Islet precursor cell (in vitro differentiated cells): Measurements from ENCODE around the gene NUP62.

Experiments used
- DNase-seq: peaks from one replicate; pipeline ENCODE4 v3.0.0-alpha.2; 2018

Gene NUP62

DNA sequence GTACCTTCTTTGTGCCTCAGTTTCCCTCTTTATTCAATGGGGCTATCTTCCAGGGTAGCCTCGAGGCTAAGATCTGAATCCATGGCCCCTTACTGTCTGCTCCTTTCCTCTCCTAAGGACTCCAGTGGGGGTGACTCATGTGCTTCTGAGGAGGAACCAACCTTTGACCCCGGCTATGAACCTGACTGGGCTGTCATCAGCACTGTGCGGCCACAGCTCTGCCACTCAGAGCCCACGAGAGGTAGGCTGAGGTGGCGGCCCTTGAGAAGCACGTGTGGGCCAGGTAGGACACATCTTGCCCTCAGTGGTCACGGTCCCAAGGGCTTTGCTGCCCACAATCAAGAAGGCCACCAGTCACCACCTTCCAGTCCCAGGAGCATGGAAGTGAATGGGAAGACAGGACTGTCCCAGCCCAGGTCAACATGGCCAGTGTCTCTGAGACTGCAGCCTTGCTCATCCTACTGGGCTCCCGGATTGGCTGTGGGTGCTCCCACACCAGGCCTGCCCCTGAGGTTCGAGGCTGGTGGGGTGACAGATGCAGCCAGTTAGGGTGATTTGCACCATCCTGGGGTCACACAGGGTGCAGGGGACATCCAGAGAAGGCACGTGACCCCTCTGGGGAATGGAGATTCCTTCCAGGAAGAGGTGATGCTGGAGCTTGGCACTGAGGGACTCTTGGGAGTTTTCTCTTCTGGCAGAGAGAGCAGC is 49.0 kb downstream of the NUP62 start:
- DNase-seq = no peak

DNA sequence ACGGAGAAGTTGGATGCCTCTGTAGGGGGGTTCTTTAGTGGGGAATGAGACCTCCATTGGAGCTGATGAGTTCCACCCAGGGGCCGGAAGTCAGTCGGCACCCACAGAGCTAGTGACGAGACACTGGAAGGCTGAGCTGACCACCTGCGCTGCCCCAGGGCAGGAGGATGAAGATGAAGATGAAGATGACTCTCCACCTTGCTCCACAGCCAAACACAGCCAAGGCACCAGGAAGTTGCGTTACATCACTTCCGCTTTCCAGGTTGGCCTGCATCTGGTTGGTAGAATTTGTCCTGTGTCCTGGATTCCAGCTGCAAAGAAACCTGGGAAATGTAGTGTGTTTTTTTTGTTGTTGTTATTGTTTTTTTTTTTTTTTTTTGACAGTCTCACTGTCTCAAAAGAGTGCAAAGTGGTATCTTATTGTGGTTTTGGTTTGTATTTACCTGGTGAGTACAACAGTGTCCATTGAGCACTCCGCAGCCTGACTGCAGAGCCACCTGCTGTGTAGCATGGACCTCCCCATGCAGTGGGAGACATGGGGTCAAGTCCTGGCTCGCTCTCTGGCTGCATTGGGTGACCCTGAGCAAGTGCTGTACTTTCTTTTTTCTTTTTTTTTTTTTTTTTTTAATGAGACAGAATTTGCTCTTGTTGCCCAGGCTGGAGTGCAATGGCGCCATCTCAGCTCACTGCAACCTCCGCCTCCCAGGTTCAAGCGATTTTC is 49.9 kb downstream of the NUP62 start:
- DNase-seq = no peak

DNA sequence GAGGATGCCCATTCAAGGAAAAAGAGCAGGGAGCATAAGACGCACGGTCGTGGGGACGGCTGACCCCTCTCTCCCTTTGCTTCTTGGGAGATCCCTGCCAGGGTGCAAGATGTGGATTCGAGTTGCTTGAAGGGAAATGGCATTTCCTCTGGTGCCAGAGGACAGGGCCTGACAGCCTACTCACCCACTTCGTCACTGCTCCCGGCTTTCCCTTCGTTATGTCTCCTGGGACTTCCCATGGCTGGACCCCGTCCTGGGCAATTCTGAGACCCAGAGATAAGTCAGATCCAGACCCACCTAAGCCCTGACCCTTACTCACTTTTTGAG is 50.6 kb downstream of the NUP62 start:
- DNase-seq = no peak

DNA sequence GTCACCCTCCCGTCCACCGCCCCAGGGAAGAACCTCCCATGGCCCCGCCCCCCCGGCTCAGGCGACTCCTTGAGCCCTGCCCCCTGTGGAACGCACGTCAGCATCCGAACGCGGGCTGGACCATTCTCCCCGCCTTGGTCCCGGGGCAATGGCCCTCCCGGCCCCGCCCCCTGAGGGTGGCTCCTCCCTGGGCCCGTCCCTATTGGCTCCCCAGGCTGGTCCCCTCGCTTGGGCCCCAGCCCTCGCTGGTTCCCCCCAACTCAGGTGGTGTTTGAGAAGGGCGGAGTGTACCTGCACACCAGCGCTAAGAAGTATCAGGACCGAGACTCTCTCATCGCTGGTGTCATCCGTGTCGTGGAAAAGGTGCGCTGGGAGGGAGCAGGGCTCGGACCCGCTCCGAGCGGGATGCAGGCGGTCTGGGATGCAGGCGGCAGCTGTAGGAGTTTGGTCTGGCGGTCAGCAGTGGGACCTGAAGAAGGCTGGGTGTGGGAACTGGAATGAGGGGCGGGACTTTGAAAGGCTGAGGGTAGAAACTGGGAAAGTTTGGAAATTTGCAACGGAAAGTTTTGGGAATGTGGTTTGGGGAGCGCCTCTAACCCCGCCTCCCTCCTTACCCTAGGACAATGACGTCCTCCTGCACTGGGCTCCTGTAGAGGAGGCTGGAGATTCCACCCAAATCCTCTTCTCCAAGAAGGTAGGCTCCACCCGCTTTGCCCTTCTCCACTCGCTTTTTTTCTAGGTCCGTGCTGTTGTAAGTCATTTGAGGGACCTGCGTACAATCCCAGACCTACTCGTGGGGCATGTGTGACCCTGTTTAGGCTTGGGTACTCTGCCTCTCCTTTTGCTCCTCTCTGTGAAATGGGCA is 51.2 kb downstream of the NUP62 start:
- DNase-seq = peak; percentile 99

DNA sequence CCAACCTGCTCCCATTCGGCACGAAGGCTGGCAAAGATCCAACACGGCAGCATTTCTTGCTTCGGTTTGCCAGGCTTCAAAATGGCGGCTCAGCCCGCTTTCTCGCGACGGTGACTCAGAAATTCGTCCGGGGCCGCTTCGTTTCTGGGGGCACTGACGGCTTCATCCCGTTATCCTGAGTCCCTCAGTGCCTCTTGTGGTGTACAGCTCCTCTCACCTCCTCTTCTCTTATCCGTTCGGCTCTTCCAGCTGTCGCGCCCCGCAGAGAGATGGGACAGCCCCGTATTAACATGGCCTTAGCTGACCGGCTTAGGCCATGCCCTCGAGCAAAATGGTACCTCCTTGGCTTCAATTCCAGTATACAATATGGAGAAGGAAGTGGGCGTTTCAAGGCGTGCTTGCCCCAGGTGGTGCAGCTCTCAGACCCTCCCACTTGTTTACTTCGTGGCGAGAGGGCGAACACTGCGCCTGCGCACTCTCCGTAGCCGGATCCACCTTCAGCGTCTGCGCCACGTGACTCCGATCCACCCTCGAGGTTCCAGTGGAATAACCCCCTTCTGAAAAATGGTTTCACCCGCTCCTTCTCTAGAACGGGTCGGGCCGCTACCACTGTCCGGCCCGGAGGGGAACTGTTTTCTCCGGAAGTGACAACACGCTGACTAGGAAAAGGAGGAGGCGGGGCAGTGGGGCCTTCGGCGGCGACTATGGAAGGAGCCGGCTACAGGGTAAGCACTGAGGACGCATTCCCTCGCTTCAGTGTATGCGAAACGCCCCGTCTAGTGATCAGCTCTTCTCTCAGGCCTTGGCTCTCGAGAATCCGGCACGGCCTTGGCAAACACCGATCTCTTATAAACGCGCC is 52.1 kb downstream of the NUP62 start, which contains the start of the genes AKT1S1 and TBC1D17:
Gene AKT1S1 (minus strand): TSS at position 336 of the 859 bp plus-strand sequence. CDS start 4,060 bp downstream, outside the sequence.
Gene TBC1D17 (plus strand): TSS at position 683 of the 859 bp plus-strand sequence. CDS start 22 bp downstream, at position 705.
- peak; percentile 100 for DNase-seq

DNA sequence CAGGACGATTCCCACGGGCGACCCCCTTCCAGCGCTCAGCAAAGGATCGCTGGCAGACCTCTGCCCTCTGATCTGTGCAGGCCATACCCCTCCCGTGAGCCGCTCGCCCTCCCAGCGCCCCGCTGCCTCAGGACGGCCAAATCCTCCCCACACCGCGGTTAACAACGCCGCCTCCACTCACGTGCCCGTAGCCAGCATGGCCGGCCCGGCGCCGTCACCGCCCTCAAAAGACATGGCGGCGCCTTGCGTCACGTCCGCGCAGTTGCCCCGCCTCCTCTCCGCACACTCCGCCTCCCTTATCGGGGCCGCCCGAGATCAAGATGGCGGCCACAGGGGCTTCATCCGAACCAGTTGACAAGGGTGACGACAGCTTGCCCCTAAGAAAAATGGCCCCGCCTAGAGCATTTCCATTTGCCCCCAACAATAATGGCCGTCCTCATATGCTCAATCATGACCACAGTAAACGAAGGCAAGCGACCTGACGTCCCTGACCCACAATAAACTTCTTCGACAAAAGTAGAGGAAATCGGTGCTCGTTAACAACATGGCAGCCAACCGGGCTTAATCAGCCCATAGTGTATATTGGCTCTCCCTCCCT is 52.8 kb downstream of the NUP62 start:
- peak; percentile 99 for DNase-seq

DNA sequence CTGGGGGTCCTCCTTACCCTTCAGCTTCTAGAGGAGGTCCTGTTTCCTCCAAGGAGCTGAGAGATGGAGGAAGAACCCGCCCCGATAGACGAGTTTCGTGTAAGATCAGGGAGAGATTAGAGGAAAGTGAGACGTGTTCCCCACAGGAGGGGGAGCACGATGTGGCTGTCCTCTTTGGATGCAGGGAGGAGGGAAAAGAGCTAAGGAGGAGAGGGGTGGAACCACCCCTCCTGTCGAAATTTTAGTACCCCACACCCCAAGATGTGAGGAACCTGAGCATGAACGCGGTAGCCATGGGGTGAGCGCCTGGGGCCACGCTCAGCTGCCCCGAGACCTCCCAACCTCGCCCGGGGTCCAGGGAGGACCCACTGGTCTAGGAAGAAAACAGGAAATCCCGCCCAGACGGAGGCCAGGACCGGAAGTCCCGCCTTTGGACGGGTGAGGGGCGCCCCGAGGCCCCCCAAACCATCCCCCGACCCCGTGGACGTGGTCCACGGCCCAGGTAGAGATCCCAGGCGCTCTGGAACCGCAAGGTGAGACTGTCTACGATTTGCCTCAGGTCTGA is 53.4 kb downstream of the NUP62 start:
- no peak for DNase-seq

DNA sequence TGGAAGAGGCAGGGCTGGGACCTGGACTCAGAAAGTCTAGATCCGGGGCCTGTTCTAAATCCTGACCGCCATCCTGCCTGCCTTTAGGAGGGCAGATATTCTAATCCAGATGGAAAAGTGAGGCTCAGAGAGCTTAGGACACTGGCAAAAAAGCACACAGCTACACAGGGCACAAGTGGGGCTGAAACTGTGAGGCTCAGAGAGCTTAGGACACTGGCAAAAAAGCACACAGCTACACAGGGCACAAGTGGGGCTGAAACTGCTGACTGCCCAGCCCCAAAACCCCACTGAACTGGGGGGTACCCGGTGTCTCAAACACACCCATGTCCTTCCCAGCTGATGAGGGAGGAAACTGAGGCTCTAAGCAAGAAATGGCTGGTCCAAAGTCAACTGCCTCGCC is 54.1 kb downstream of the NUP62 start:
- no peak for DNase-seq

DNA sequence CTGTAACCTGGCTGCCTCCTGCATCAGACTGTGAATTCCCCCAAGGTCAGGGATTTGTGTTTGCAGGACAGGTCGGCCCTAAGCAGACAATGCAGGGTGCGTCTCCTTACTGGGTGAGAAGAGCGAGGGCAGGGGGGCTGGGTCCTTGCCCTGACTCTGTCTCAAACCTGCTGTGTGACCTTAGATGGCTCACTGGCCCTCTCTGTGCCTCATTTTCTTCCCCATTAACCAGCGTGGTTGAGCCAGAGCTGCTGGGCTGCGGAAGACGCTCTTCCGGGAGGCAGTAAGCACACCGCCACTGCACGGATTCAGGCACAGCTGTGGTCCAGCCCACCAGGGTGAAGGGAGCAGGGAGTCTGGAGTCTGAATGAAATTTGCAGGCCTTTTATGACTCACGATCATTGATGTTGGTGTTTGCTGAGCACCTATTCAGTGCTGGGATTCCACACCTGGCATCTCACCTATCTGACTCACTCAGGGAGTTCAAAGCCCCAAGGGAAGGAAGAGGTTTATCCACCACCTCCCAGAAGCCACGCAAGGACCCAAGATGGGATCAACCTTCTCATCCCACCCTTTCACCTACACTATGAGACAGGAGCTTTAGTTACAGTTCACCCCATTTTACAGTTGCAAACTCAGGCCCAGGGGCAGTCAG is 54.7 kb downstream of the NUP62 start:
- DNase-seq = no peak

DNA sequence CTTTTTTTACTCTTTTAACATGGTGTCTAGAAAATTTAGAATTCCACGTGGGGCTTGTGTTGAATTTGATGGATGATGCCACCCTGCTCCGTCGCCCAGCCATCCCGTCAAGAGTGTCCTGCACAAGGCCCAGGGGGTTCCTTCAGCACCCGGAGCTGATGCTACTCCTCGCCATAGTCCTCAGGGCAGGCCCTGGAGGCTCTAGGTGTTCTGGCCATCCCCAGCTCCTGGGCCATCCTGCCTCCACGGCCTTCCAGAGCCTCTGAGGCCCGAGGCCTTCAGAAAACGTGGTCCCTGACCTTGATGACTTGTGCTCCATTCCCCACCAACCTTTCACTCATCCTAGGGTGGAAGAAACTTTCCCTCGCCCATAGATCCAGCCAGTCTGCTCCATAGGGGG is 55.5 kb downstream of the NUP62 start:
- DNase-seq = no peak

DNA sequence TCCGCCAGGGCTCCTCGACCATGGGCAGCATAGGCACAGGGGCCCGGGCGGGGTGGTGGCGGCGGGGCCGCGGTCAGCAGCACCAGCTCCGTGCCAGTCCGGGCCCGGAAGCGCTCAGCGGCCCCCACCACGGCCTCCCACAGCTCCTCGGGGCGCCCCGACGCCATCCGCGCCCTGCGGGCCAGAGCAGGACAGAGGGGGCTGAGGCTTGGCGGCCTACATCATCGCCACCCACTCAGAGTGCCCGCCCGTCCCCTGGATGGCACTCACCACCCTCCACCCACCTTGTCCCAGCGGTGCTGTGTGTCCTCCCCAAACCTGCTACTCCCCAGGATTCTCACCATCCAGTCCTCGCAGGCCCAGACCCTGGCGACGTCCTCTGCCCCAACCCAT is 56.2 kb downstream of the NUP62 start:
- no peak for DNase-seq

DNA sequence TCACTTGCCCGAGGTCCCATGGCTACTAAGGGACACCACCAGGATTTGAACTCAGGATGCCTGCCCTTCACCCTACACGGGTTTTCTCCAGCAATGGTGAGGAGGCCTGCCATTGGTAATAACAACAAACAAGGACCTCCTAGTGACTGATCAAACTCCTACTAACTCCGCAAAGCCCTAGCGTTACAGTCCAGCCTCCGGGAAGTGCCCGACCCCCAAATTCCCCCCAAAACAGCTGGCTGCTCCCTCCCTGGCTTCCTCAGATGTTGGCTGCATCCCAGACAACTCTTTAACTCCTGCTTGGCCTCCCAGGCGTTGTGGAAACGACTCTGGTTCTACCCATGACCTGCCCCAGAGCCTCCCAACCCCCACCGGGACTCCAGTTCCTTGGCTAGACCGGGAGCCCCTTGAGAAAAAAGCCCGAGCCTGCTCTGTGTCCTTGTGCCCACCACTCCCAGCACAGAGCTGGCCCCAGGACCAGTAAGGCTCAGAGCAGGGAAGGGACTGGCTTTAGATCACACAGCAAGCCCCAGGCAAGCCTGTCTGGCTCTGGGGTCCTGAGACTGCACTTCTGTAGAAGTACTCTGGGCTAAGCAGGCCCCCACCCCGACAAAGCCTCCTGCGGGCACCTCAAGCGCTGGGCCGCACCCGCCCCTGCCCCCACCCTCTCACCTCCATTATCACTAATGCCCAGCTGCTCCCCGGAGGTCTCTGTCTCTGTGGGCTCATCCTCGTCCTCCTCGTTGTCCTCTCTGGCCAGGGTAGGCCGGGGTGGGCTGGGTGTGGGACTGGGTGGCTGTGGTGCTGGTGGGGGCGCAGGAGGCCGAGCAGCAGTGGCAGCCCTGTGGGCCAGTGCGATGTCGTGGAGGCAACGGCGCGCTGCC is 56.8 kb downstream of the NUP62 start:
- DNase-seq = no peak

DNA sequence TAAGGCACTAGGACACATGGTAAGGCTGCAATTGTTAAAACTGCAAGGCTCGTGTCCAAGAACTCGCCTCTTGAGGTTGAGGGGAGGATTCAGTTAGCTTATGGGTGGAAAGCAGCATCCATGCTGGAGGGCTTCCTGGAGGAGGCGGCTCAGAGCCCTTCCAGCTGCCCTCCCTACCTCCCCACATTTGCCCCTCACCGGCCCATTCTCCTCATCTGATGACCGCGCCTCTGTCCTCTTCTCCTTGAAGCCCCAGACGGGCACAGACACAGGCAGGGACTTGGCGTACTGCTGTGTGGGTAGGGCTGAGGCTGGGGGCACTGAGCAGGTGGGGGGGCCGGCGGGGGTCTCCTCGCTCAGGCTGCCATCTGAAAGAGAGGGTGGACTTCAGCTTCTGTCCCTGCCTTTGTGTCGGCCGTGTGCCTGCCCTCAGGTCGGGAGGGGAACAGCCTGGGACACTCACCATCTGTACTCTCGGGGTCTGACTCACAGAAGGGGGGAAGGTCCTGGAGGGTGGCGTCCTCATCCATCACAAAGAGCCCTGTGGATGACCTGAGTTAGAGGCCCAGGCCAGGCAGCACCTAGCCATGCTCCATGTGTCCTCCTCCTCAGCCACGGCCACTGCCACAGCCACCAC is 57.8 kb downstream of the NUP62 start:
- DNase-seq = no peak

DNA sequence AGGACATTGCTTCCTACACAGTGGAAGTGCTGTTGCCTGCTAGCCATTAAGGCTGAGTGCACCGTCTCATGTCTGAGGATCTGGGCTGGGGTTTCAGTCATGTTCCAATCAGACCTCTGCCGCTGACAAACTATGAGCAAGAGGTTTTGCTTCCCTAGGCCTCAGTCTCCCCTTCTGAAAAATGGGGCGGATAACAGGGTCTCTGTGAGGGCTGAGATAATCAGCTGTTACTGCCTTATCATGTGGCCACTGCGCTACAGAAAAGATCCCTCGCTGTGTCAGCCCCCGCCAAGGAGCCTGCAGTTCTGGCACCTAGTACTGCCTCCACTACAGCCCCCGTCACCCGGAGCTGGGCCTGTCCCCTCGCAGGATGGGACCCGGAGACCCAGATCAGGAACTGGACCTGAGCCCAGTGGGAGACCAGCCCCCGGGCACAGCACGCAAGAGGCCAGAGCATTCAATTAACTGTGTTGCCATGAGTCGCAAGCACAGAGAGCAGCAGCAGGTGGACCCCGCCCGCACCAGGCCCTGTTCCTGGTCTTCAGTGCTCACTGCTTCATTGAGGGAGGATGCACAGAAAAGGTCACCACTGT is 58.9 kb downstream of the NUP62 start:
- no peak for DNase-seq

DNA sequence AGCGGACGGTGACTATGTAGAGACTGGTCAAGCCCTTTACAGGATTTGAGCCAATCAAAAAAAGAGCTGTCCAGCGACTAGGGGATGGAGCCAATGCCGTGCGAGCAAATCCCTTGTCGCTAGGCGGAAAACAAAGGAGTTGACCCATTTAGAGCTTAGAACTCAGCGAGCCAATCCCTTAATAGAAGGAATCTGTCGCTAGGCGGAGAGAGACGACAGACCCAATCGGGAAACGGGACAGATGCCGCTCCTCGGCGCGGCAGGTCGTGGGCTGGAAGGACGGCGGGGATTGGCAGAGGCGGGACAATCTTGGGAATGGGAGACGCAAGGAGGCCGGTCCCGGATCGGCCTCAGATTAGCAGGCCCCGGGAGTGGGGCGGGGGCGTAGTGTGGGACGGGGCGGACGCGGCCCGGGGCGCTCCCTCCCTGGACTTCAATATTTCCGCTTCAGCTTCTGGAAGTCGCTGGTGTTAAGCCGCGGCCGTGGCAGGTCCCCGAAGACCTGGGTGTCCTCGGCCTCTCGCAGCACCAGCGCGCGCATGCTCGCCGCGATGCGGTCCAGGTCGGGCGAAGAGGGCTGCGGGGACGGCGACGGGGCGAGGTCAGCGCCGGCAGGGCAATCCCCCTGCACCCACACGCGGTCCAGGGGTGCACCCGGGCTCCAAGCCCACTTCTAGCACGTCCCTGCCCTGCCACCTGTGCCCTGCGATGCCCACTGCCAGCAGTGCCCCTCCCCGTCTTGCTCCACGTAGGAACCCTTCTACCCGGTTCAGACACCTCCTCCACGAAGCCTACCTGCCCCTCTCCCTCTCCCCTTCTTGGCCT is 59.6 kb downstream of the NUP62 start:
- peak; percentile 99 for DNase-seq

DNA sequence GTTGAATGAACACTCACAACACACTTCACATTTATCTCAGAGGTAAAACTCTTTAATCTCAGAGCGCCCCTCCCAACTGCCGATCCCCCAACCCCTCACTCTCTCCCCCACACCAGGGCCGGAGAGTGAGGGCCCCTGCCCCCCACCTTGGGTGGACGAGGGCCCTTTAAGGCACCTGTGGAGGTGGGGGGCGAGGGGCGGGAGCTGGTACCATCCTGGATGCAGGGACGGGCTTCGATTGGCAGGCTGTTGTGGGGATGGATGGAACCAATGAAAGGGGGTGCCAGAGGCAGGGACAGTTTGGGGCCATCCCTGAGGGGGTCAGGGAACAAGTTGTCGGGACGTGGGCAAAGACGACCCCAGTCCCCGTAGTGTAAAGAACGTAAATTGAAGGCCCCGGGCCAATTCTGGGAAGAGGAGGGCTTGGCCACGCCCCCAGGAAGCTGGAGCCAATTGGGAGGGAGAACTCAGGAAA is 60.3 kb downstream of the NUP62 start:
- no peak for DNase-seq

DNA sequence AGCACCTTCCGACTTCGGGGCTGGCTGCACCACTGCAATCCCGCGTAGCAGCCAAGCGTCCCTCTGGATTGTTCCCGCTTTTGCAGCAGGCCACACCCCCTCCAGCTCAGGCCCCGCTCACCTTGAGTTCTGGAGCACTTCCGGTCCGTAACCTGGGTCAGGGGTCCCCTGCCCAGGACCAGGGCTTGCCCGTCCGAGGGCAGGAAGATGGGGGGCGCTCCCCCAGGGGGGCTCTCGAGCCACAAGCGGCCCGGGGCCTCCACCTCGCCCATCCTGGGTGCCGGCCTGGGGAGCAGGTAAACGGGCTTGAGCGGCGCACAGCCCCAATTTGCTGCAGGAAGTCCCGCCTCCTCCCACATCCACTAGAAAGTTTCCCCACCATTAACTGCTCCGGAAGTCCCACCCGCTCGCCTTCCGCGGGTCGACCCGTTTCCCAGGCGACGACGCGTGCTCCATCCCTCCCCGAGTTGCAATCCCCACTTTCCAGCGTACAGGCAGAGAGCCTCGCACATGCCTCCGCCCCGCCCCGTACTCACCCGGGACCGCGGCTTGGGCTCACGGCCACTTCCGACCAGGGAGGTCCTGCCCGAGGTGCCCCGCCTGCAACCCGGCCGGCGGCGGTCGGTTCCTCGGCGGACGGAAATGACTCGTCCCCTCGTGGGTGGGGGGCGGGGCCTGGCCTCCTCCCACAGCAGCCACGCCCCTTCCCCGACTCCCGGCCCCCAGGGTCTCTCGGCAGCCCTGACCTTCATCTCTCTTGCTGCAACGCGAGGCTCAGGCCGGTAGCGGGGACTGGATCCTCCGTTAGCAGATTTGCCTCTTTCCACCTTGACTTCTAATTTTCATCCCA is 62.1 kb downstream of the NUP62 start, which contains the start of gene PNKP:
Gene PNKP (minus strand): TSS at position 644 of the 850 bp plus-strand sequence. CDS start 372 bp downstream, at position 272.
- DNase-seq = peak; percentile 96
